ENCODE measurements around the gene CSPG4. TPM values are rescaled to one million over a fixed set of nuclear protein-coding genes. Genes with fewer than 3 reads are reported as not detected.

The CSPG4 gene
- total and polyA plus RNA-seq, 9 of the 15 experiments (the other 6 are each of a cell fraction or from before 2014, with no cell fraction given) = under 0.01 to 0.07 (median 0.04) TPM; not detected in 5

DNA sequence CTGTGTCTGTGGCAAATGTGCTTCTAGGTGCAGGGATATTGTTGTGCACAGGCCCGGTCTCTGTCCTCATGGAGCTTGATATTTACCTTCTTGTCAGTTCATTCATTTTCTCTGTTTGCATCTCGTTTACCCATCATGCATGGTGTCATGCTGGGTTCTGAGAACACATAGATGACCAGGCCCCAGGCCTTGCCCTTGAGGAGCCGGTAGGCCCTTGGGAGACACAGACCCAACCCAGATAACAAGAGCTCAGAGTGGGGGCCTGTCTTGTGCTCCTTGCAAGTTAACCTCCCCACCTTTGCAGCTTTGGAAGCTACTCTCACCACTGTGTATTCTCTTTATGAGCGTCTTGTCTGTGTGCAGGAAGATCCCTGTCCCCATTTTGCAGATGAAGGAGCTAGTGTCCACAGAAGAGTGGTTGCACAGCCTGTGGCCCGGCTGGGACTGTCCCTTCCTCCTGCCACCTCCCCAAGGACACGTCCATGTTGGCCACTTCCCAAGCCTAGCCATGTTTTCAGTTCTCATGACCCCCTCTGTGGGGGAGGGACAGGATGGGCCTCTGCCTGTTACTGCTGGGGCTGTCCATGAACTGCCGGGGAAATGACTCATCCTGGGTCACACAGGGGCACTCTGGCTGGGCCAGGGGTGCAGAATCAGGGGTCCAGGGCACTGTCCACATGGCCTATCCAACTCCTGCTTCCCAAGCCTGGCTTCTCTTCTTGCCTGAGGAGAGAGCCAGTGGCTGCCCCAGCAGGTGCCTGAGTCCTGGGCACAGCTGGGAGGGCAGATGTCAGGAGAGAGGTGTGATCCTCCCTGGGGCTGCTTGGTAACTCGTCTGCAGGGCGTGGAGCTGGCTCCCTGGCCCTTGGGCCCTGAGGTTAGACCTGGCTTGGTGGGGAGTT lies 61.5 kb downstream of the CSPG4 start (continued):
- TF ChIP-seq BHLHE40 (IDR thresholded peaks at IDR 0.05; ENCODE audit: low read length) (peak; percentile 37; the same call in 1 of the 2 replicates), NR2C2 (CRISPR knock-in tag; IDR thresholded peaks at IDR 0.05) (peak; percentile 45; the same call in 1 of the 2 replicates), NR2C2 (tag; IDR thresholded peaks at IDR 0.05) (peak; percentile 87), PPARD (CRISPR knock-in tag; IDR thresholded peaks at IDR 0.05) (no peak), MYC (IDR thresholded peaks at IDR 0.05; ENCODE audit: low read depth, low read length) (peak; percentile 70), MYC (CRISPR knock-in tag; IDR thresholded peaks at IDR 0.05; ENCODE audit: borderline replicate concordance, low read depth) (no peak), ZNF41 (CRISPR knock-in tag; conservative IDR thresholded peaks at IDR 0.05) (no peak), SMARCB1 (IDR thresholded peaks at IDR 0.05; ENCODE audit: insufficient read length, low read depth) (no peak), CBX5 (IDR thresholded peaks at IDR 0.05; ENCODE audit: borderline replicate concordance, low read depth) (no peak), TRIM24 (IDR thresholded peaks at IDR 0.05) (peak in 1 of 2 experiments; percentile 53; a peak in 2 of 4 replicates), ZNF717 (CRISPR knock-in tag; IDR thresholded peaks at IDR 0.05) (no peak), FOXP1 (CRISPR knock-in tag; IDR thresholded peaks at IDR 0.05) (0 out of 2 replicates have a peak, but pooled peaks have one; percentile 3), PYGO2 (tag; IDR thresholded peaks at IDR 0.05) (no peak), ZBTB7A (IDR thresholded peaks at IDR 0.05; ENCODE audit: borderline replicate concordance, control insufficient read depth, low read depth, low read length) (peak; percentile 92), ZNF140 (CRISPR knock-in tag; IDR thresholded peaks at IDR 0.05) (no peak), CC2D1A (IDR thresholded peaks at IDR 0.05) (peak; percentile 12; the same call in 1 of the 2 replicates), SOX6 (IDR thresholded peaks at IDR 0.05) (peak; percentile 26; the same call in 1 of the 2 replicates), NUFIP1 (IDR thresholded peaks at IDR 0.05; ENCODE audit: partially characterized antibody) (no peak), CTBP1 (IDR thresholded peaks at IDR 0.05; ENCODE audit: borderline replicate concordance) (peak; percentile 83), ZNF583 (CRISPR knock-in tag; IDR thresholded peaks at IDR 0.05) (no peak), ZSCAN32 (CRISPR knock-in tag; IDR thresholded peaks at IDR 0.05) (no peak), EHMT2 (IDR thresholded peaks at IDR 0.05) (peak; percentile 78)
- TF ChIP-seq, protein P1, sequence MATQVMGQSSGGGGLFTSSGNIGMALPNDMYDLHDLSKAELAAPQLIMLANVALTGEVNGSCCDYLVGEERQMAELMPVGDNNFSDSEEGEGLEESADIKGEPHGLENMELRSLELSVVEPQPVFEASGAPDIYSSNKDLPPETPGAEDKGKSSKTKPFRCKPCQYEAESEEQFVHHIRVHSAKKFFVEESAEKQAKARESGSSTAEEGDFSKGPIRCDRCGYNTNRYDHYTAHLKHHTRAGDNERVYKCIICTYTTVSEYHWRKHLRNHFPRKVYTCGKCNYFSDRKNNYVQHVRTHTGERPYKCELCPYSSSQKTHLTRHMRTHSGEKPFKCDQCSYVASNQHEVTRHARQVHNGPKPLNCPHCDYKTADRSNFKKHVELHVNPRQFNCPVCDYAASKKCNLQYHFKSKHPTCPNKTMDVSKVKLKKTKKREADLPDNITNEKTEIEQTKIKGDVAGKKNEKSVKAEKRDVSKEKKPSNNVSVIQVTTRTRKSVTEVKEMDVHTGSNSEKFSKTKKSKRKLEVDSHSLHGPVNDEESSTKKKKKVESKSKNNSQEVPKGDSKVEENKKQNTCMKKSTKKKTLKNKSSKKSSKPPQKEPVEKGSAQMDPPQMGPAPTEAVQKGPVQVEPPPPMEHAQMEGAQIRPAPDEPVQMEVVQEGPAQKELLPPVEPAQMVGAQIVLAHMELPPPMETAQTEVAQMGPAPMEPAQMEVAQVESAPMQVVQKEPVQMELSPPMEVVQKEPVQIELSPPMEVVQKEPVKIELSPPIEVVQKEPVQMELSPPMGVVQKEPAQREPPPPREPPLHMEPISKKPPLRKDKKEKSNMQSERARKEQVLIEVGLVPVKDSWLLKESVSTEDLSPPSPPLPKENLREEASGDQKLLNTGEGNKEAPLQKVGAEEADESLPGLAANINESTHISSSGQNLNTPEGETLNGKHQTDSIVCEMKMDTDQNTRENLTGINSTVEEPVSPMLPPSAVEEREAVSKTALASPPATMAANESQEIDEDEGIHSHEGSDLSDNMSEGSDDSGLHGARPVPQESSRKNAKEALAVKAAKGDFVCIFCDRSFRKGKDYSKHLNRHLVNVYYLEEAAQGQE (IDR thresholded peaks at IDR 0.05; ENCODE audit: borderline replicate concordance) = peak; percentile 20; the same call in 1 of the 2 replicates
- TF ChIP-seq, protein P1 (CRISPR knock-in tag; IDR thresholded peaks at IDR 0.05; ENCODE audit: low read depth) = no peak
